ENCODE data around the gene MTERF4.

MTERF4 gene
- total RNA-seq, result 50.0 to 201 (median 66.0) reads per million in 9 experiments

DNA sequence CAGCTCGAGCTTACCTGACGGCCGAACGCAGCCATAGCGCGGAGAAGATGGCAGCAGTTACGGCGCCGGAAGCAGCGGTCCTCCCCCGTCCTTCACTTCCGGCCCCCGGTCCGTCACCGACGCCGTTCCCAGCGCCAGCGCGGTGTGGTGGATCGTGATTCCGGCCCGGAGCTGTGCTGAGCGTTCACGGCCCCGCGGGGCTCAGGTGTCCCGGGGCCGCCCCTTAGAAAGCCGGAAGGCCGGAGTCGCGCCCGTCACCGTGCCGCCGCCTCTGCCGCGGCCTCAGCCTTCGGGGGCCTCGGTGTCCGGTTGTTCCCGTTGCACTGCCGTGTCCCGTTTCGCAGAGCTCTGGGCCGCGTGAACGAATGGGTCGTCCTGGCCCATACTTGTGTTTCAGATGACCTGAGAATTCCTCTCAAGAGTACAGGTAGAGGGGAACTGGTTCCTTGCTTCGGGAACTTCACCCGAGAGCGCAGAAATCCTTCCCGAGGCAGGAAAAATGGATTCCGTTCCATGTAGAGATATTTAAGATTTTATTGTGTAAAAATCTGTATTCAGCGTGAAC lies at the start of gene MTERF4:
MTERF4 (minus strand) TSS at position 49 of the 565 bp plus-strand sequence; CDS start at position 35, 14 bp downstream.
- H3K27me3 Mint-ChIP-seq, result no peaks in the 10 kb centered on the region
- H3K36me3 Mint-ChIP-seq (ENCODE audit: insufficient read depth), result peaks cover 30% of the 10 kb centered on the region
- H3K9me3 Mint-ChIP-seq, result no peaks in the 10 kb centered on the region
- DNase-seq (peak; percentile 82 to 85 (median 83)), ATAC-seq (replicated peaks) (peak; percentile 96)
- H3K4me1 Mint-ChIP-seq (ENCODE audit: low read depth in 2 of 2), result peaks cover 27 to 28% of the 10 kb centered on the region in 2 donors
- peak within 1 kb of the TSS; percentile 93 to 94 for H3K4me3 Mint-ChIP-seq
- H3K27ac Mint-ChIP-seq, result peak within 1 kb of the TSS; percentile 95 to 96

- Mint-ChIP-seq H3K4me1 (ENCODE audit: low read depth in 2 of 2) (peaks cover 30 to 42% of the 10 kb centered on the region in 2 donors), H3K4me3 (peak overlapping the region; percentile 95 to 96), H3K27me3 (no peaks in the 10 kb centered on the region), H3K9me3 (no peaks in the 10 kb centered on the region), H3K36me3 (ENCODE audit: insufficient read depth) (peaks cover 22% of the 10 kb centered on the region), H3K27ac (peak overlapping the region; percentile 90 to 95)
- no peak for DNase-seq
- peak; percentile 0 for ATAC-seq (replicated peaks)
Observed at GRCh38 chr2:241150660-241151530, 48.8 kb upstream of the MTERF4 start.

- DNase-seq, result peak; percentile 87 to 89 (median 89)
- Mint-ChIP-seq H3K36me3 (ENCODE audit: insufficient read depth) (peaks cover 21% of the 10 kb centered on the region), H3K27ac (peak within 1 kb of the TSS; percentile 90 to 95), H3K4me1 (ENCODE audit: low read depth in 2 of 2) (peaks cover 30 to 42% of the 10 kb centered on the region in 2 donors), H3K9me3 (no peaks in the 10 kb centered on the region), H3K4me3 (peak within 1 kb of the TSS; percentile 95 to 96), H3K27me3 (no peaks in the 10 kb centered on the region)
- ATAC-seq (replicated peaks), result peak; percentile 78
Observed at GRCh38 chr2:241149925-241150659, 48.0 kb upstream of the MTERF4 start, which contains the start of gene PPP1R7. TSS of gene PPP1R7 (plus strand) at chr2:241150467. CDS start at chr2:241150496, 29 bp downstream.

DNA sequence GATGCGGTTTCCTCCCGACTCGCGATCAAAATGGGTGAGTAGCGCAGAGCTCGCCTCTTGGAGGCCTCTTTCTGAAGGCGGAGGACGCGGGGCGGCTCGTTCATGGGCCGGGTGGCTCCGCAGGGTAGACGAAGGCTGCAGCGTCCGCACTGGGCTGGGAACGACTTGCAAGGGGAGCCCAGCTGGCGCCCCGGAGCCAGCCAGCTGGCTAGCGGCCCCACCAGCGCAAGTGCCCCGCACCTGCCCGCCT lies 47.5 kb upstream of the MTERF4 start:
- peaks cover 30 to 42% of the 10 kb centered on the region in 2 donors for H3K4me1 Mint-ChIP-seq (ENCODE audit: low read depth in 2 of 2)
- no peaks in the 10 kb centered on the region for H3K27me3 Mint-ChIP-seq
- peak overlapping the region; percentile 95 to 96 for H3K4me3 Mint-ChIP-seq
- ATAC-seq (replicated peaks), result no peak
- DNase-seq, result no peak
- H3K27ac Mint-ChIP-seq, result peak overlapping the region; percentile 90 to 95
- H3K36me3 Mint-ChIP-seq (ENCODE audit: insufficient read depth), result peaks cover 16% of the 10 kb centered on the region
- H3K9me3 Mint-ChIP-seq, result no peaks in the 10 kb centered on the region

- ATAC-seq (replicated peaks), result peak; percentile 80
- H3K4me3 Mint-ChIP-seq, result peak within 1 kb of the TSS; percentile 95 to 96
- H3K4me1 Mint-ChIP-seq (ENCODE audit: low read depth in 2 of 2), result peaks cover 30 to 42% of the 10 kb centered on the region in 2 donors
- no peaks in the 10 kb centered on the region for H3K9me3 Mint-ChIP-seq
- H3K27me3 Mint-ChIP-seq, result no peaks in the 10 kb centered on the region
- DNase-seq, result peak; percentile 86 to 91 (median 86)
- peak within 1 kb of the TSS; percentile 90 to 95 for H3K27ac Mint-ChIP-seq
- peaks cover 12% of the 10 kb centered on the region for H3K36me3 Mint-ChIP-seq (ENCODE audit: insufficient read depth)
Observed at GRCh38 chr2:241148891-241149674, 47.0 kb upstream of the MTERF4 start, which contains the start of gene PASK. TSS of gene PASK (minus strand) at chr2:241149472. CDS start at chr2:241143032, 6,440 bp downstream.

- Mint-ChIP-seq H3K27me3 (no peaks in the 10 kb centered on the region), H3K27ac (peak overlapping the region; percentile 87), H3K9me3 (no peaks in the 10 kb centered on the region), H3K4me3 (peak overlapping the region; percentile 95 to 96), H3K36me3 (ENCODE audit: insufficient read depth) (peaks cover 12% of the 10 kb centered on the region), H3K4me1 (ENCODE audit: low read depth in 2 of 2) (peaks cover 30 to 41% of the 10 kb centered on the region in 2 donors)
- DNase-seq, result no peak
- ATAC-seq (replicated peaks), result no peak
Observed at GRCh38 chr2:241148239-241148638, 46.2 kb upstream of the MTERF4 start.

GRCh38 chr2:241147336-241147735 lies 45.2 kb upstream of the MTERF4 start:
- peak overlapping the region in 1 of 2 donors; percentile 96 for H3K4me3 Mint-ChIP-seq
- ATAC-seq (replicated peaks) (no peak), DNase-seq (no peak)
- peaks cover 30 to 39% of the 10 kb centered on the region in 2 donors for H3K4me1 Mint-ChIP-seq (ENCODE audit: low read depth in 2 of 2)
- no peak overlapping the region for H3K27ac Mint-ChIP-seq
- no peaks in the 10 kb centered on the region for H3K27me3 Mint-ChIP-seq
- peaks cover 12% of the 10 kb centered on the region for H3K36me3 Mint-ChIP-seq (ENCODE audit: insufficient read depth)
- no peaks in the 10 kb centered on the region for H3K9me3 Mint-ChIP-seq

- ATAC-seq (replicated peaks), result no peak
- Mint-ChIP-seq H3K9me3 (no peaks in the 10 kb centered on the region), H3K36me3 (ENCODE audit: insufficient read depth) (peaks cover 12% of the 10 kb centered on the region), H3K4me3 (no peak overlapping the region), H3K4me1 (ENCODE audit: low read depth in 2 of 2) (peaks cover 23 to 37% of the 10 kb centered on the region in 2 donors), H3K27ac (peak overlapping the region in 1 of 2 donors; percentile 9), H3K27me3 (no peaks in the 10 kb centered on the region)
- DNase-seq, result no peak
Observed at GRCh38 chr2:241146286-241146685, 44.2 kb upstream of the MTERF4 start.

- Mint-ChIP-seq H3K27ac (peak overlapping the region in 1 of 2 donors; percentile 60), H3K4me3 (no peak overlapping the region), H3K9me3 (no peaks in the 10 kb centered on the region), H3K36me3 (ENCODE audit: insufficient read depth) (peaks cover 3% of the 10 kb centered on the region), H3K27me3 (no peaks in the 10 kb centered on the region), H3K4me1 (ENCODE audit: low read depth in 2 of 2) (peaks cover 0 to 12% of the 10 kb centered on the region in 2 donors)
- ATAC-seq (replicated peaks) (no peak), DNase-seq (no peak)
Observed at GRCh38 chr2:241142593-241142992, 40.5 kb upstream of the MTERF4 start.

DNA sequence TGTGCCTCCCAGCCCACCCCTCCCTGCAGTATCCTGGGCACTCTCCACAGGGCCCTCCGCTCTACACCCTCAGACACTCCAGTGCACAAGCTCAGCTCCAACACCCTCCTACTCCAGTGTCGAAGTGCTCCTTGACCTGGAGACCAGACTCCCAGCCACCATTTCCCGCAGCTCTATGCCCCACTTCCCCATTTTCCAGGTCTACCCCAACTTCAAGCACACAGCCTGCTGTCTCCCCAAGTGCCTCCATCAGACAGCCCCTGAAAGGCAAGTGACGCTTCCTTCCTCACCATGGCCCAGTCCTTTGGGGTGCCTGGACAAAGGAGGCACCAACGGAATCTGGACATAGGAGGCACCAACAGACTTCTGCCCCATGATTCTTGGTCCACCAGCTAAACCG lies 40.0 kb upstream of the MTERF4 start:
- Mint-ChIP-seq H3K36me3 (ENCODE audit: insufficient read depth) (peaks cover 3% of the 10 kb centered on the region), H3K4me3 (no peak overlapping the region), H3K9me3 (no peaks in the 10 kb centered on the region), H3K27ac (peak overlapping the region in 1 of 2 donors; percentile 60), H3K4me1 (ENCODE audit: low read depth in 2 of 2) (peaks cover 0 to 12% of the 10 kb centered on the region in 2 donors), H3K27me3 (no peaks in the 10 kb centered on the region)
- DNase-seq (no peak), ATAC-seq (replicated peaks) (no peak)

GRCh38 chr2:241141214-241141770 lies 39.2 kb upstream of the MTERF4 start:
- Mint-ChIP-seq H3K36me3 (ENCODE audit: insufficient read depth) (peaks cover 3% of the 10 kb centered on the region), H3K4me1 (ENCODE audit: low read depth in 2 of 2) (peaks cover 0 to 12% of the 10 kb centered on the region in 2 donors)
- ATAC-seq (replicated peaks), result no peak

DNA sequence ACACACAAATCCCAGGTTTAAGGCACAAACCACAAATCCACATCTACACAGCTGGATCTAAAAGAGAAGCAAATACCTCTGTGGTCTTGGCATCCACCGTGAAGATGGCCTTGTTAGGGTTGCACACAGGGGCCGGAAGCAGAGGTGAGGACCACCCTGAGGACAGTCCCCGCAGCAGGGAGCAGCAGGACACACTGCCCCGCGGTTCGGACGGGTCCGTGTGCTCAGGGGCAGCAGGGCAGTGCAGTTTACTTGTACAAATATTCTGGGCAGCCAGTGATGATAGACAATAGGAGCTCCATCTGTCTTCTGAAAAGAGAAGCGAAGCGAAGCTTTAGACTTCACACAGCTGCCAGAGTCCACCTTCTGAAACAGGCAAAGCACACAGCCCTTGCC lies 38.4 kb upstream of the MTERF4 start:
- ATAC-seq (replicated peaks), result no peak
- Mint-ChIP-seq H3K27ac (no peak overlapping the region), H3K4me1 (ENCODE audit: low read depth in 2 of 2) (peaks cover 0 to 12% of the 10 kb centered on the region in 2 donors), H3K27me3 (no peaks in the 10 kb centered on the region), H3K9me3 (no peaks in the 10 kb centered on the region), H3K36me3 (ENCODE audit: insufficient read depth) (peaks cover 3% of the 10 kb centered on the region), H3K4me3 (no peak overlapping the region)
- DNase-seq, result no peak

More at GRCh38 chr2:241141214-241141770, 39.2 kb upstream of the MTERF4 start:
- no peak for DNase-seq
- Mint-ChIP-seq H3K9me3 (no peaks in the 10 kb centered on the region), H3K27ac (peak overlapping the region in 1 of 2 donors; percentile 60), H3K27me3 (no peaks in the 10 kb centered on the region), H3K4me3 (no peak overlapping the region)
